CD4-positive, alpha-beta T cell treated with Interferon alpha-2 for 1 hour (primary cell): ENCODE measurements around the gene CDC42BPB.
"Not testable (repeated sequence)": the region's sequence is repeated elsewhere in the genome, so short reads cannot be mapped to it uniquely, and the experiment has no call there.

ENCODE experiments used
- DNase-seq, 2 donors: peaks; one replicate each; pipeline ENCODE4 v3.0.0-alpha.2; 2020 to 2022

CDC42BPB gene

DNA sequence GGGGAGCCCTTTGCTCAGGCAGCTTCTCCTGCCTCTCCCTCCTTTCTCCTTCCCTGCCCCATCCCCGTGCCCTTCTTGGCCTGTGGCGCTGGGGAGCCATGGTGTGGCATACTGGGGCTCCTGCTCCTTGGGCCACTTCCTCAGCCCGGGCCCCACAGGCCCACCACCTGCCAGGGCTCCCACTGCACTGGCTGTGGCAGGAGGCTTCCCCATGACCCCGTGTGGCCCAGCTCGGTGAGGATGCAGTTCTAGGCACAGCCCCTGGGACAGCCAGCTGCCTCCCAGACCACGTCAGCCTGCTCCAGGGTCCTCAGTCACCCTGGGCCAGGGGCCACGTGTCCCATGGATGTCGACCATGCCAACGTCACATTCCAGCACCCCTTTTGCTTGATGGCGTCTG is 147.9 kb downstream of the CDC42BPB start:
- no peak for DNase-seq

DNA sequence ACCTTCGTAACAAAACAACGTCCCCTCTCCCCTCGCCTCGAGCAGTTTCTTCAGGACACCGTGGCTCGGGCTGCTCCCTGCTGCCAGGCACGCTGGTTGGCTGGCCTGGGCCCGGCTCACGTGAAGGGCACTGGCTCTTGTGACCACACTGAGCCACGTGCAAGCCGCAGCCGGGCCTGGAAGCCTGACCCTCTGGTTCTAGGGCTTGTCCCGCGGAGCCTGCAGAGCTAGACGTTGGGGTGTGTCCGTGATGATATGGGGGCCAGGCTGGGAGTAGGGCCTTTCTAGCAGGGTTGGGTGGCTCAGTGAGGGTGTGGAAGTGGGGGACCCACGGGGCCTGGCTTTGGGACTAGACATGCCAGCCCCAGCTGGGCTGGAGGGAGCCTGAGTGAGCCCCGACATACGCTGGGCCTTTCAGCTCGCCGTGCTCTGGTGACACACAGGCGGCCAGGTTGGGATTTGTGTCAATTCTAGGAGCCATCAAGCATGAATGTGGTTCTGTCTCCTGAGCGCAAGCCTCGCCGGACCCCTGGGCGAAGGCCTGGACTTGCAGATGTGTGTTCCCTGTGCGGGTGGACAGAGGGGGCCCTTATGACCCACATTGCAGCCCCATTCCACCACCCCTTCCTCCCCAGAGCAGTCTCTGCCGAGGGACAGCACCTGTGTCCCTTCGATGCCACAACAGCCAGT is 148.4 kb downstream of the CDC42BPB start:
- DNase-seq, result no peak

DNA sequence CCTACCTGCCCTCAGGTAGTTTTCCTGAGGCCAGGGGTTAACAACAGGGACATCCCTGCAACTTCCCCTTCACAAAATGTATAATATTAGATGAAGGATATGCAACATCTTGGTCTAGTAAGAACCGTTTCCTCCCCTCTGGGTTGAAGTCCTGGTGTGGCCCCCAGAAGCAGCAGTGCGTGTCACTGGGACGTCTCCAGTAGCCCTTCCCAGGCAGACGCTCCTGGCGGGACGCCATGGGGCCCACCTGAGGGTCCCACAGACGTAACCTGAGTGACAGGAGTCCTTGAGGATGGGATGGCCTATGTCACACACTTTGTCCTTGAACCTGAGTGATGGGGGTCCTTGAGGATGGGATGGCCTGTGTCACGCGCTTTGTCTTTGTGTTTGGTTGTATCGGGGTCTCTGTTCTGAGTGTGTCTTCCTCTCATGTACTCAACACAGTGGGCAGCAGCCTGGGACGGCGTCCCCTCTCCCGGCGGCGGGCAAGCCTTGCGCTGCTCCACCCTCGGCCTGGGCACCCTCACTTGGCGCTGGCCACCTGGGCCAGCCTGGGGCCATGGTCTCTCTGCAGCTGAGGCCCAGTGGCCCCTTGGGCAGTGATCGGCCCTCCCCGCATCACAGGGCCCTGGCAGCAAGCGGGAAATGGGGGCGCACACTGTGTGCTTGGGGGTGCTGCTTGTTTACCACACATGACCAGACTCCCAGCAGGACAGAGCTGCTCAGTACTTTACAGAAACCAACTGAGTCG is 149.2 kb downstream of the CDC42BPB start:
- no peak for DNase-seq

DNA sequence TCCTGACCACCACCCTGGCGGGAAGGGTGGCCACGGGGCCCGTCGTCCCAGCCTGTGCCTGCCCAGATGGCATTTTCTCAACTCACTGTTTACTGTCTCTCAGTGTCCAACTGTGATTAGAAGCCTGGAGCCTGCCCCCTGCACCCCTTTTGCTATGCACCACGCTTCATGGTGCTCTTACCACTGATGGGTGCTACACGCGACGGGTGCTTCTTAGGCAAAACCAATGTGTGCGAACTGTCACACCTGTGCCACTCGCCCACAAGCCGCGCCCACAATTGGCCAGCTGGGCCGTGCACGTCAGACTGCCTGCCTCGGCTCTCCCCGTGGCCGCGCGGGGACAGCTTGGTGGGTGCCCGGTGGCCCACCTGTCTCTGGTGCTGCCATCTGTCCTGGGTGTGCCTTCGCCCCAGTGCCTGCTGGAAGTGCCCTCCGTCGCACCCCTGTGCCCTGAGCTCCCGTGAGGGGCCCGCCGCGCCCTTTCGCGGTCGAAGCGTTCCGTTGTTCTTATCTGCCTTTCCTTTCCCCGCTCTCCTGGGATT is 150.0 kb downstream of the CDC42BPB start:
- DNase-seq, result no peak

DNA sequence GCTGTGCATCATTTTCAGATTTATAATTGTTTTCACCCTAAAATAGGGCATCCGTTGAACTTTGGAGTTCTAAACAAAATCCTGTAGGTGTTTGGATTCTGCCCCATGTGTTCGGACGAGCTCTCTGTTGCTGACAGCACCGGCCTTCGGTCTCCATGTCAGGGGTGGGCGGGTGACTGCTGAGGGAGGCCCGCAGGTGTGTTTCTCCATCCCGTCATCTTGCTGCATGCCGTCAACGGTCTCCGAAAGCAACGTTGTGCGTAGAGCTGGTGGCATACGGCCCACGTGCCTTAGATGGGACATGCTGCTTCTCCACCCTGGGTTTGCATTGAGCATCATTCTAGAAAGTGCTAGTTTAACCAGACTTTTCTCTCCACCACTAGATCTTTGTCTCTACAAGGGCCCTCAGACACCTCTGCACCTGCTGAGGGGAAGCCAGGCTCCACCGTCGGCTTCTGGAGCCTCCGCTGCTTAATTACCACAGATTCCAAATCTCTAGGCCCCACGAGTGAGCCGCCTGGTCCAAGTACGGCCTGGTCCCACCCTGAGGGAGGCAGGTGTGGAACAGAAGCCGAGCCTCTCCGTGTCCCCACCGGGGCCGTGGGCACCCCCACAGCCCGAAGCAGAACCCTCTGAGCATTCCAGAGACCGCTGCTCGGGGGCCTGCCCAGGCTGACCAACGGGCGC is 150.6 kb downstream of the CDC42BPB start:
- DNase-seq, result no peak

DNA sequence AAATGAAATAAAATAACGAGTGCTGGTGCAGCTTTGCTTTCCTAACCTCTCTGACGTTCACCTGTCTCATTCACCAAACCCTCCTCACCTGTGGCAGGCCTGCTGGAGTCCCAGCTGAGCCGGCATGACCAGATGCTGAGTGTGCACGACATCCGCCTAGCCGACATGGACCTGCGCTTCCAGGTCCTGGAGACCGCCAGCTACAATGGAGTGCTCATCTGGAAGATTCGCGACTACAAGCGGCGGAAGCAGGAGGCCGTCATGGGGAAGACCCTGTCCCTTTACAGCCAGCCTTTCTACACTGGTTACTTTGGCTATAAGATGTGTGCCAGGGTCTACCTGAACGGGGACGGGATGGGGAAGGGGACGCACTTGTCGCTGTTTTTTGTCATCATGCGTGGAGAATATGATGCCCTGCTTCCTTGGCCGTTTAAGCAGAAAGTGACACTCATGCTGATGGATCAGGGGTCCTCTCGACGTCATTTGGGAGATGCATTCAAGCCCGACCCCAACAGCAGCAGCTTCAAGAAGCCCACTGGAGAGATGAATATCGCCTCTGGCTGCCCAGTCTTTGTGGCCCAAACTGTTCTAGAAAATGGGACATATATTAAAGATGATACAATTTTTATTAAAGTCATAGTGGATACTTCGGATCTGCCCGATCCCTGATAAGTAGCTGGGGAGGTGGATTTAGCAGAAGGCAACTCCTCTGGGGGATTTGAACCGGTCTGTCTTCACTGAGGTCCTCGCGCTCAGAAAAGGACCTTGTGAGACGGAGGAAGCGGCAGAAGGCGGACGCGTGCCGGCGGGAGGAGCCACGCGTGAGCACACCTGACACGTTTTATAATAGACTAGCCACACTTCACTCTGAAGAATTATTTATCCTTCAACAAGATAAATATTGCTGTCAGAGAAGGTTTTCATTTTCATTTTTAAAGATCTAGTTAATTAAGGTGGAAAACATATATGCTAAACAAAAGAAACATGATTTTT is 151.9 kb downstream of the CDC42BPB start:
- DNase-seq, result no peak

DNA sequence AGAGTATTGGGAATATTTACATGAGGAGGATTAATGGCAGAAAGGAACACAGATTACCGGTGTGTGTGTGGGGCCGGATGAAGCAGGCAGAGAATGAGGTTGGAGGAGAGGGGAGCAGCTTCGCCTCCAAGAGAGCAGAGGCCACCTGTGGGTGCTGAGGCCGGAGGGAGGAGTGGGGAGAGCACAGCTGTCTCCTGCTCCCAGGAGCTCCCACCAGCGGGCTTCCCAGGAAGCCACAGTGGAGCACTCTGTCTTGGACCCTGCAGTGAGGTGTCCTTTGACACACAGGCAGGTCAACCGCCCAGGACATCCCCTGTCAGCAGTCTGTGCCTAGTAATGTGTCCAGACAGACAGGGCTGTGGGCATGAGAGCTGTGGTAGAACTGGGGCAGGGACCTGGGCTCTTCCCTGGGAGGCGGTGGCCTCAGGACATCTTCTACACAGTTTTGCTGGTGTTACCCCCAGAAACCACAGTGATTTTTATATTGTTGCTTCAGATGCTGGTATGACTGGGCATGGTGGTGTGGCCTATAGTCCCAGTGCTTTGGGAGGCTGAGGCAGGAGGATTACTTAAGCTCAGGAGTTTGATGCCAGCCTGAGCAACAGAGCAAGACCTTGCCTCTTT is 153.3 kb downstream of the CDC42BPB start:
- DNase-seq, result no peak

DNA sequence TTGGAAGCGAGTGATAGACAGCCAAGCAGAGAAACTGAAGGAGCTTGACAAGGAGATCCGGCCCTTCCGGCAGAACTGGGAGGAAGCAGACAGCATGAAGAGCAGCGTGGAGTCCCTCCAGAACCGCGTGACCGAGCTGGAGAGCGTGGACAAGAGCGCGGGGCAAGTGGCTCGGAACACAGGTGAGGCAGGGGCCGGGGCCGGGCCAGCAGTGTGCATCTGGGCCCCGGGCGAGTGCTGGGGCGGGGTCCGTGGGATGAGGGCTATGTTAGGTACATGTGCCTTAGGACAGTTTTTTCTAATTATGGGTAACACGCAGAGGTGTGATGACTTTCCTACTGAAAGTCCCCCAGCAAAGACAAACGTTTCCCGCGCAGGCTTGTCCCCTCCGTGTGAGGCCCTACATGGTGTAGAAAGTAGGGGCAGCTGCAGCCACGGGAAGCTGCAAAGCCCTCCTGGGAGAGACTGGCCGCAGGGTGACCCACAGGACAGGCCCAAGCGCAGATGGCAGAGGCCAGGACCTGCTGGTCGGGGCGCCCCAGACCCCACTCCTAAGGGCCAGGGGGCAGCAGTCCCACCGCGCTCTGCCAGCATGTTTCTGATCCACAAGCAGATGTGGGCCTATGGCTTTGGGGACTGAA is 154.0 kb downstream of the CDC42BPB start:
- DNase-seq, result no peak

DNA sequence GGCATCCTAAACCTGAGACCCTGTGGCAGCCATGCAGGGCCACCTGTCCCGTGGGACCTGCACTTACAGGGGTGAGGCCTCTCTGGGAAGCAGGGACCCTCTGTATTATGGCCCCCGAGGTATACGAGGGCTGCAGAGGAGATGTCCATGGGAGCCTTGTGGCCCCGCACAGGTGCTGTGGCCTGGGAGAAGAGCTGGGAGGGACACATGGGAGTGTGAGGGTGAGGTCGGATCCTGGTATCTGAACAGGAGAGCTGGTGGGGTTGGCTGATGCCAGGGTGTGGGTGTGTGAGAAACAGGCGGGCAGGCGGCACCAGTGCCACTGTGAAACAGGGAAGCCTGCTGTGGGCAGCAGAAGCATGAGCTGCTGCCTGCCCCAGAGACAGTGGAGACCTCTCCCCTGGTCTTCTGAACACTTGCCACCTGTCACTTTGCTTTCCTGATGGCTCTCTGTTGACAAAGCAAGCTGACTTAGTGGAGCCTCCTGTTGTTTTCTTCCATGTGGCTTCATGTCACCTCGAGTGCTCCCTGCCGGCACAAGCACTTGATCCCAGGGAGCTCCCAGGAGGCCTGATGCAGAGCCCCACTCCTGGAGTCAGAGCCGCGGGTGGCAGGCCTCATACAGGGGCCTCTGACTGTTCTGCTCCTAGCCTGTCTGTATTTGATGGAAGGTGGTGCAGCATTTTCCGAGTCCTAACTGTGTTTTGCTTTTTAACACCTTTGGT is 154.7 kb downstream of the CDC42BPB start:
- DNase-seq, result no peak

DNA sequence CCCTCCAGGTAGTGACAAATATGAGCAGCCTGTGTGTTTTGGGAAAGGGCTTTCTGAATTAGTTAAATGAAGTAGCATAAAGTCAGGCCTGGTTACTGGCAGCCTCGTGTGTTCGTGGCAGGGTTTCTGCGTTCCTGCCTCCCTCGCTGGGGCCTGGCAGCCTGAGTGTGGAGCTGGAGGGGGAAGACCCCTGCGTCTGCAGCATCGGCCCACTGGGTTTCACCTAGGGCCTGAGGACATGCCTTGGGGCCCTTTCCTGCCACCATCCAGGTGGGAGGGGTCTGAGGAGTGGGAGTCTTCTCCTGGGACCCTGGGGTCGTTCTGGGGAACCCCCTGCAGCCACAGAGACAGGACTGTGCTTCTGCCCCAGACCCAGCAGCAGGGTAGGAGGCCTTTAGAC is 155.3 kb downstream of the CDC42BPB start:
- DNase-seq, result no peak

DNA sequence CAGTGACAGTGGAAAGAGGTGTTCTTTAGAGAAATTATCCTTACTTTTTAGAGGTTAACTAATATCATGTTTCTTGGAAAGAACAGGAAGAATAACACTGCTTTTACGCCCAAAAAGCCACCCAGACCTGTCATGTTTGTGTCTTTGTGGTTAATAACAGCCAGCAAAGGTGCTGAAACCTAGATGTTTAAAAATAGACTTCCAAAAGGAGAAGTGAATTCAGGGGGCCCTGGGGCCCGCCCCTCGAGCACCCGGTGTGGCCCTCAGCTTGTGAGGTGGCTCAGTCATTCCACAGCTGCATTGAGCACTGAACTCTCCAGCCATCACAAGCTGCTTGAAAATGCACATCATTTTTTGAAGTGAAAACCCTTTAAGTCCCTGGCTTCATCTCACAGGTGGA is 155.7 kb downstream of the CDC42BPB start:
- peak in 1 of 2 donors; percentile 69 for DNase-seq

DNA sequence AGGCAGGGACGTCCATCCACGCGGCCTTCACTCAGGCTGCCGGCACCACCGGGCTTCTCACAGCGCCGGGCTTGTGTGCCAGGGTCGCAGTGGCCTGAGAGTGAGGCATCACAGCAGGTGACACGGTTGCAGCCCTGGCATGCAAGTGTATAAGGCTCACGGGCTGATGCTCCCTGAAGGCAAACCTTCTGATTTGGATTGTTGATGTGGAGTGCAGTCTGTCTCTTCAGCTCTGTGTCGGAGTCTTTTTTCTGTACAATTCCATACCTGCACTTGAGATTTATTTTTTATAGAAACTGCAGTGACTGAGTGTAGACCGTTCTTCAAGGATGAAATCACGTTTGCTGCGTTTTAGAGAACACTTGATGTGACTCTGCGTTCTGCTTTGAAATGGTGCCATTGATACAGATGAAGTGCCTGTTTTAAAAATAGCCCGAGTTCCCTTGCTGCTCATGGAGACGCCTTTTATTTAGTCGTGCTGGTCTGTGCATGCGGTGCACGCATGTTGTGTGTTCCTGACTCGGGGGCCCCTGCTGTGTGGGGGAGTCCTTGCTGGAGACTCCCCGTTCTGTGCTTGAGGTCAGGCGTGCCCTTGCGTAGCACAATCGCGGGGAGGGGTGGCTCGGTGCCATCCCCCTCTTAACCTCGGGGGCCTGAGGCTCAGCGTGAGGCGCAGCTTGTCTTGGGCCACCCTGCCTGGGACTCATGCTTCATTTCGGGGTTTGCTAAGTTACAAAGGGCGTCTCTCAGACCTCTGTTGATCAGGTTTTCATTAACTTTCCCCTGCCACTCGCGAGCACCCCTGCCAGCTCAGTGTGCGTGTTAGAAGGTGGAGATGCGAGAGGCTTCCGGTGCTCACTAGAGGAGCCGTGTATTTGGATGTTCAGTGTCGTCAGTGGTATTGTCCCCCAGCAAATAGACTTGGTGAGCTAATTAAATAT is 156.4 kb downstream of the CDC42BPB start:
- DNase-seq, result peak; percentile 21 to 40

DNA sequence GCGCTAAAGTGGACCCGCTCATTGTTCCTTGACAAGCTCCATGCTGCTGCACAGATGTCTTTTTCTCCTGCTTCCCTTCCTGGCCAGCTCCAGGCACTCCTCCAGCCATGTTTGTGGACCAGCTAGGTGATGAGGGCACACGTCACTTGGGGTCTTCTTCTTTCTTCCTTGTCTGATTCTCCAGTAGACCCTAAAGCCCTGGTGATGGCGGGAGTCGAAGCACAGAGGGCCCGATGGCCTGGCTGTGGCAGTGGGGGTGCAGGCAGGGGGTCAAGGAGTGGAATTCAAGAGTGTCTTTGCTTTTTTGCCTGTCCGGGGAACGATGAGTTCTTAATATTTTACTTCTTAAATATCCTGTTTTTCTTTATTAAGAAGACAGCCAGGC is 157.8 kb downstream of the CDC42BPB start:
- no peak for DNase-seq

DNA sequence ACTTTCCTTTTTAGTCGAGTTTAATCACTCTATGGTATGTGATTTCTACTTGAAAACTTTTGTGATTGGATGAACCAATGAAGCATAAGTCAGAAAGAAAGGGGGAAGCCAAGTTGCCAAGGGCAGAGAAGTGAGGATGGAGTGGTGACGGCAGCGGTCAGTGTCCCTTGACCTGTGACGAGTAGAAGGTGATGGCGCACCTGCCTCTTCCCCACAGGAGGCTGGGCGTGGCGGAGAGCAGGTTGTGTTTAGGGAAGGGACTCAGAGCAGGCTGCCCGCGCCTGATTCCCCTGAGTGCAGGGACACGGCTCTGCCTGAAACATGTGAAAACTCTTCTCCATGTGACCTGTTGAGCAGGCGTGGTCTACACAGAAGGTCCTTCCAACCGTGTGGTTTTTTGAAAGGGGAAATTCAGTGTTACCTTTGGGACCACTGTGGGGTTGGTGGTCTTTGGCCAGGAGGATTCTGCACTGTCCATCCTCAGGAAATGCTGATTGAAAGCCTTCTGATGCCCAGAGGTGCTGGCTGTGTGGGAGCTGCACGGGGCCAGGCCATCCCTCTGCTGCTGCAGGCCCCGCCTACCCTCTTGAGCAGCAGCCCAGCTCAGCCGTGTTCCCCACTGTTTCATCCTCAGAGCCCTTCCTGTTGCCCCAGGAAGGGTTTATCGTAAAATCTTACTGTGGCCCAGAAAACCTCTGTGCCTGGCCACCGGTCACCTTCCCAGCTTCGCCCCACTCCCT is 158.4 kb downstream of the CDC42BPB start:
- DNase-seq, result peak in 1 of 2 donors; percentile 20

DNA sequence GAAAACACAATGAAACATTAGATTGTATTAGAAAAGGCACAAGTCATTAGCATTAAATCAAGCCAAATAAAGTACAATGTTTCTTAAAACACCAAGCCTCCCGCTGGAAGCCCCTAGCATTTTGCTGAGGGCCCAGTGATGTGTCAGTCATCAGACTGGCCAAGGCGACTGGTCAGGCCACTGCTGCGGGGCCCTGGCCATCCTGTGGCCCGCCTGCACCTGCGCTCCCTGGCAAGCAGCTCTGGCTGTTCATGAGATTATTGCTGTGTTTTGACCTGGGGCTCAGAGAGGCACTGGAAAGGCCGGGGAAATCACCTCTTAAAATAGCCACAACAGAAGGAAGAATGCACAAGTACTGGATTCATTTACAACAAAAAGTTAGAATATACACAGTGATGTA is 159.1 kb downstream of the CDC42BPB start:
- no peak for DNase-seq

DNA sequence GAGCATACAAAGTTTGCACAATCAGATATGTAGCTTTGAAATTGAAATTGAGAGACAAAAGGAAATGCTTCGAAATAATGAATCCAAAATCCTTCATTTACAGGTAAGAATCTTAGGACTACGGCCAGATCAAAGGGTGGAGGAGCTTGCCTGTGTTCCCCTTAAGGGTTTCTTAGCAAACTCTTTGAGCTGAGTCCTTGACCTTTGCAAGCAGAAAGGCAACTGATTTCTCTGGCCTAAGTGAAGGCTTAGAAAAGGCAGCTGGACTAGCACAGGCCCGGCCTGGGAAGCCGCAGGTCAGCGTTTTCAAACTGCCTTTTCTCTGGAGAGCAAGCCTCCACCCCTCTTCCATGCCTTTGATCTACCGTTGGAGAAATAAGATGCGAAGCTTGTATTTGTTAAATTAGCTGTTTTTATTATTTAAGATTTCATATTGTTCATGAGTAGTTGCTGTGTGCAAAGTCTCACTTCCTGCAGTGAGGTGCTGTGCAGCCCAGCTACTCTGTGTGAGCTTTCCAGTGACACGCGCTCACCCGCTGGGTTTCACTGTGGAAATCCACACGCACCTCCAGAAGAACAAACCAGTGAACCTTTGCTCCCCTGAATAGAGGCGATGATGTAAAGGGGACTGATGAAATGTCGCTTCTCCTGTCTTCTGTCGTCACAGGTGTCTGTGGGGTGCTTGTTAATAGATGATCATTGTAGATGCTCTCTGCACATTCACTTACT is 159.9 kb downstream of the CDC42BPB start:
- no peak for DNase-seq

DNA sequence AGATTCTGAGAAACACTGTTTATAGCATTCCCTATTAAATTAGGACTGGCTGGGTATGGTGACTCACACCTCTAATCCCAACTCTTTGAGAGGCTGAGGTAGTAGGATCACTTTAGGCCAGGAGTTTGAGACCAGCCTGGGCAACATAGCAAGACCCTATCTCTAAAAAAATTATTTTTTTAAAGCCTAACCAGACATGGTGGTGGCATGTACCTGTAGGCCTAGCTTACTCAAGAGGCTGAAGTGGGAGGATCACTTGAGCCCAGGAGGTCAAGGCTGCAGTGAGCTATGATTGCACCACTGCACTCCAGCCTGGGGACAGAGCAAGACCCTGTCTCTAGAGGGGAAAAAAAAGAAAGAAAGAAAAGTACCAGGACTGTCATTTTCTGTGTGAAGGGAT is 160.6 kb downstream of the CDC42BPB start:
- not testable (repeated sequence) for DNase-seq

DNA sequence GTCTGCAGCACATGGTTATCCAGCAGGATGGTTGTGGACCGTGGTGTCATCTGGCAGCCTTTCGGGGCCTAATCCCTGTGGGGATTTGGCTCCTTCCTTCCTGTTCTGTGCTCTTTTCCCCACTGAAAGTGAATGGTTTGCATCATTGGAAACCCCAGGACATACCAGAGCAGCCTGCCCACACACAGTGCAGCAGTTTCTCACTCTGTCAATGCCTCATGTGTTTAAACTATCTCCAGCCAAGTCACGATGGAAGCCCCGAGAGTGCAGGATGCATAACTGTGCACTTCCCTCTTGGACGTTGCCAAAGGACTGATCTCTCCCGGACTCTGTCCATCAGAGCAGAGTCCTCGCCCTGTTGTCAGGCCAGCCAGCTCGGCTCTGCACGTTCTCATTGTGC is 163.9 kb downstream of the CDC42BPB start:
- DNase-seq, result no peak
